CD1c-positive myeloid dendritic cell (primary cell): ENCODE measurements around the gene SYNPR.

Experiments used
- DNase-seq: peaks from one replicate; pipeline ENCODE4 v3.0.0-alpha.2; 2016; ENCODE audit errors: extremely low spot score

Gene SYNPR

DNA sequence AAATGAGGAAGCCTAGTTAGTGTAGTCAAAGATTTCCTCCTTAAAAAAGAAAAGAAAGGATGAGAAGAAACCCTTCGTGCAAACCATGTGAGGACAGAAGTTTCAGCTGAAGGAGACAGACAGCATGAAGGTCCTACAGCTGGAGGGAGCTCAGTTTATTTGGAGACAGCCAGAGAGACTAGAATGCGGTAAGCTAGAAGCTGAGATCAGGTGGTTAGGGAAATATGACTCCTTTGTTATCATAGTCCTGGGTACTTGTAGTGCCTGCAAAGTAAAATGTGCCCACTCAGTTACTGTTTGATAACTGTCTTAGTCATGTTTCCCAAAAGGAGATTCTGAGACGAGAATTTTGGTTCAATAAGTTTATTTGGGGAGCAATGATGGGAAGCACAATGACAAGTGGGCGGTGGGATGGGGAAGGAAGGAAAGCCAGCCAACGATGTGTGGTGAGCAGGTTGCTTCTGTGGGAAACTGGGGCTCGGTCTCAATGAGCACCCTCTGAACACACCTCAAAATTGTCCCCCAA, 195.6 kb downstream of the SYNPR start:
- no peak for DNase-seq

DNA sequence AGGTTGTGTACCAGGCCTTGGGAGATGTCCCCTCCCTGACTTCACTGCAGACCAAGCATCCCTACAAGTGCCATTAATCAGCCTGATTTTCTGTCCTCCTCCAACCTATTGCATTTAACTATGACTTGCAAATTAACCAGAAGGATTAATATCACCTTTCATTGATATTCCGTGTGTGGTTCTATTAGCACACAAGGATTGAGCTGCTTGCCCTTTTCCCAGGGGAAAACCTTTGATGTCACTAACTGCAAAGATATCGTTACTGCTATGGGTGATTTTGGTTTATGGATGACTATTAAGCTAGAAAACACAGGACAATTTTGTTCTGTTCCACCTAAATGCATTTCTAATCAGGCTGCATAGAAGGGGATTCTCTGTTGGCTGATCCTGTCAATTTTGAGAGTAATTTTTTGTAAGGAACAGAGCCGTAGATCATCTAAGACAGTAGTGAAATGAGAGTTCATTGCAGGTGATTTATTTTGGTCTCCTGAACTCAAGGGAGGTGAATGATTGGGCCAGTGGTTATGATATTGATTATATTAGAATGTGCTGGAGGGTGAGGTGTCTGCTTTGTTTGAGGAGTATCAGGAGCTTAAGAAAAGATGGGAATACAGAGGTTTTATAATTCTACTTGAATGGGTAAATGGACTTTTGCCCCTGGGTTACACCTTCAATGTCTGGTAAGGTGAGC, 196.9 kb downstream of the SYNPR start:
- no peak for DNase-seq

DNA sequence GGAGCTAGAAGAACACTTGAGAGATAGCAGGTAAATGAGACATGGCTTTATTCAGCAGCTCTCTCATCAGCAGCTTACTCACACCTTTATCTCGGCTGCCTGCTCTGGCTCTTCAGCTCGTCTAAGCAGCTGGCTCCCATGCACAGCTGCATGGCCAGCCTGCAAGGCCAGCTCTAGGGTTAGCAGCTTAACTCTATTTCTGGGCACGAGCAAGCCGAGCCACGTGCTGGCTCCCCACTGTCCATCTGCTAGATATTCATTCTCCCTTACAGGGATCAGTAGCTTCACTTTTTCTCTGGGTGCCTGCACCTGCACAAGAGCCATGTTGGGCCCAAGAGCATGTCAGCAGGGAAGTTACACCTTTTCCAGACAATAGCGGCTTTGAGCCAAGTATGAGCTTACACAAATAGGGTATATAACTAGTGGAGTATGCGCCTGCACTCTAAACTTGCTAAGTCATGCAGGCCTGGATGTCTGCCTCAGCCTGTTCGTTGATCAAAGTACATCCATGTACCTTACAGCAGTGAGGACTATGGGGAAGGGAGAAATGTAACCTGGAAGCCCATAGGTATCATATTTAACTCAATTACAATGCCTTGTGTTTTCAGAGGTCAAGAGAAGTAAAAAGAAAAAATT, 199.5 kb downstream of the SYNPR start:
- no peak for DNase-seq

DNA sequence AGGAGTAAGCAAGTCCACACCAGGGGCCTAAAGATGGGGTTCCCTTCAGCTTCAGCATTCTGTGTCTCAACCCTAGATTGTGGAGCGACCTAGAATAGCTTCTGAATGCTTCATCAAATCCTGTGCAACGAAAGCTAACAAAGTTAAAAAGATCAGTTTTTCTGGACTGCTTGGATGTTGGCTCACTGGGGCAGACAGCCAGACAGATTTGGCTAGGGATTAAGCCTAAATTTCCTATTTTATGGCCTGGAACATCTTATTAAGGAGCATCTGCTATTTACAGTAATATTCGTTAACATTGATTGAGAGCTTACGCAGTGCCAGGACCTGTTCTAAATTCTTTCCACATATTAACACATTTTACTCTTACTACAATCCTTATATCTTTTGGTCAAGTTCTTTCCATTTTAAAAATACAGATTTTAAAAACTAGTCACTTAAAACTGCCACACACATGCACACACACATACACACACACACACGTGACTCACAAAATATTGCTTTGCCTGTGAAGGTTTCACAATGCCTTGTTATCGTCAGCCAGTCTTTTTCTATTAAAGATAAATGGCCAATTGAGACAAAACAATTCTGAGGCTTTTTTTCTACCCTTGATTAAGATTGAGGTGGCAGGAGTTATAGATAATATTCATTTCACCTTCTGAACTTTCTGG, 201.0 kb downstream of the SYNPR start:
- no peak for DNase-seq

DNA sequence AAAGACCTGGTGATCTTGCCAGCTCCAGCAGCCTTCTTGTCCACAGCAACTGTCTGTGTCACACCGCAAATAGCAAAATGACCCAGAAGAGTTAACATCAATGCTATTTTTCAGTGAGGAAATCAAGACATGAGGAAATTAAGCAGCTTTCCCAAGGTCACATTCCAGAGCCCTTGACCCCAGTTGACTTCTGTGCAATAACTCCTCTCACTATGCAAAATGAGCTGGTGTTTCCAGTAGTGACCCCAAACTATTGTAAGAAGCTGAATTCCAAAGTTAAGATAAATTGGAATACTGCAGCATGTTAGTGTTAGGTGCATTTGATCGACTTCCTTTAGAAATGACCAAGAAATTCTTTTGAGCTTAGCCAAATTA, 201.5 kb downstream of the SYNPR start:
- DNase-seq, result no peak

DNA sequence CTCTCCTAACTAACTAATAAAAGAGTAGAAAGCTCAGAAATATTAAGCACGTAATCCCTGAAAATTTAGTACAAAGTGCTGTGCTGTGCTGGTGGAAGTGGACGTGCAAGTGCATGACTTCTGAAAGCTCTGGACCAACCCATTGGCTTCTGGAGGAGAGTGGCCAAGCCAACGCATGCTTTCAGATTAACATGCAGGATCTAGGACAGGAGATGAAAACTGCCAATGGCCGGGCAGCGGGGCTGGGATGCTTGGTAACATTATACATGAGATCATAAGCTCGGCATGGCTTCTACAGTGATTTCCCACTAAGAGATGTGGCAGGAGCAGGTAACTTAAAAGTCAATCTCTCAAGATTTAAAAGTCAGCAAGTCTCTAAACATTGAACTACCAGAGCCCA, 203.5 kb downstream of the SYNPR start:
- no peak for DNase-seq

DNA sequence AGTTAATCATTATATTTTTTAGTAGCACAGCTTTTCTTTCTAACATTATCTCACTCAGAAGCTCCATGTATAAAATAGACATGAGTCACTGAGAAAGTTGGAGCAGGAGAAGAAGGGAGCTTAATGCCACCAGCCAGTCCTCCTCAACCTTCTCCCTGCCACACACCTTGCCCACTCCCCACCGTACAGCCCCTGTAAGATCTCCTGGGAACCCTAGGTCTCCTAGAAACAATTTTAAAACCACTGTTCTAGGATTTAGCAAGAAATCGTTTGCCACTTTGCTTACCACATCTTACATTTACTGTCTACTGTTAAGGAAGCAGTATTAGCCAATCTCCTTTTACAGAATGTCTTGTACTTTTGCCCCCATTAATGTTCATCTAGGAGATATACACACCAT, 204.2 kb downstream of the SYNPR start:
- DNase-seq, result no peak

DNA sequence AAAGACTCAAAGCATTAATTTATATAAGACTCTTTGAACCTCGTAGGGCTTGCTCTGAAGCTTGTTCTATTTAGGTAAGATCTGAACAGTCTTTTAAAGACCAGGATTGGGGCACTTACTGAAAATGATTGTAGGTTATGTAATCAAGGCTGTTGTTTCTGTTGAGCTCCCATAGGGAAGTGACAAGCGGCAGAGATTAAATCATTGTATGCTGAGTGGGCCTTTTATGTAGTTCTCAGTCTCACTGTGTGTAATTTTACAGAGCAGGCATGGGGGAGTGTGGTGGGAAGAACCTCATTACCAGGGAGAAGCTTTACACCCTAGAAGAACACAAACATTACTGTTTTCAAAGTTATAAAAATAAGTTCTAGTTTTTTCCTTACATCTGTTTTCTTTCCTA, 214.4 kb downstream of the SYNPR start:
- no peak for DNase-seq

DNA sequence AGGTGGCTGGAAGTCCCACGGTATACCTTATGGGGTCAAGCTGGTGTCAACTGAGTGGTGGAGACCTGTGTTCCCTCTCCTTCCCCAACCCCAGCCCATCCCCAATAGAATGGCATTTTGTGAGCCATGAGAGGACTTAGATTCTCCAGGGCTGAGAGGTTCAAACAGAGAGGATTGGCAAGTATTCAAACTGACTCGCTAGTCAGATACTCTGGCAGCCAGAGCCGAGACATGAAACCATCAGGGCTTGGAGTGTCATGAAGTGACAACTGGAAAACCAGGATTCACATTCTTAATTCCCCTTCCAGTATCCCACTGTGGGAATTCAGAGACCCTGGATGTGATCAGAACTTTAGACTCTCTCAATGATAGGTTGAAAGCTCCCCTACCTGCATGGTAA, 215.0 kb downstream of the SYNPR start:
- no peak for DNase-seq

DNA sequence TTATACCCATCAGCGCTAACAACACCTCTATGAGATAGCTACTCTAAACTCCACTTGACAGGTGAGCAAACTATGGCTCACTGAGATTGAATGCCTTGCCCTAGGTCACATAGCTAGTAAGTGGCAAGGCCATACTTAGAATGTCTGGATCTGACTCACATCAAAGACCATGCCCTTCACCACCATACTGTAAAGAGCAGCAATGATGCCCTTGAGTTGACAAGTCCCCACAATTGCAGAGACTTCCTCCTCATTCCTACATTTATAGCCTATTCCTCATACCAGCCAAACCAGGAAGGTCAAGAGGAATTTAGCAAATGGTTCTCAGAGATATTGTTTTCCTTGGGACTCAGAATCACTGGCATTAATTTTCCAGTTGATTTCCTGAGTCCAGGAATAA, 216.5 kb downstream of the SYNPR start:
- DNase-seq, result no peak

DNA sequence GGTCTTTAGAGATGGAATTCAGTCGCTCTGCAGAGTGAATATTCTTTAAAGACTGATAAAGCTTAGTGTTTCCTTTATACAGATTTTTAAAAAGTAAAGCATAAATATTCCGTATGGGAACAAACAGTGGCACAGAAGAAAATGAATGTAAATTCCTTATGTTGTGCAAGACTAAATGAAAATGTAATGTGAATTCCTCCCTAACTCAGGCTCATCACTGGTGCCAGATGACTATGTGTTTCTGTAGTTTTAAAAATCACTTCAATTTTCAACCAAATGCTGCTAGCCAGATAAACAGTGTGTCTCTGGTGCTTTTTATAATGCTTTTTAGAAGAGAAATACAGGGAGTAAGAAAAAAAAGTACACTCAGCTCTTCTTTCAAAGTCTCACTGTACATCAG, 219.5 kb downstream of the SYNPR start:
- DNase-seq, result no peak

DNA sequence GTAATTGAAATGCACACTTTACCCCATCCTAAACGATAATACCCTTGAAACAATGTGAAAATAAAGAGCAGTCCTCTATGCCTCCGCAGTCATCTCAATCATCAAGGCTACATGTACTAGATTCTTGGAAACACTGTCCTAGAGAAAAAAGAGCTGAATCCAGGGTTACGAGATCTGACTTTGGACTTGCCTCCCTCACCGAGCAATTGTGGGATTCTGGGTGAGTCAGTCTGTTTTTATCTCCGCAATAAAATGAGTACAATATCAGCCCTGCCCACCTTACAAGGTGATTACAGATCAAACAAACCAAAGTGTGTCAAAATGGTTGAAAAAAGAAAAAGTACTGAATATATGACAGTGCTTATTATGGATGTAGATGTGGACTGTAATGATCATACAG, 222.1 kb downstream of the SYNPR start:
- DNase-seq, result no peak

DNA sequence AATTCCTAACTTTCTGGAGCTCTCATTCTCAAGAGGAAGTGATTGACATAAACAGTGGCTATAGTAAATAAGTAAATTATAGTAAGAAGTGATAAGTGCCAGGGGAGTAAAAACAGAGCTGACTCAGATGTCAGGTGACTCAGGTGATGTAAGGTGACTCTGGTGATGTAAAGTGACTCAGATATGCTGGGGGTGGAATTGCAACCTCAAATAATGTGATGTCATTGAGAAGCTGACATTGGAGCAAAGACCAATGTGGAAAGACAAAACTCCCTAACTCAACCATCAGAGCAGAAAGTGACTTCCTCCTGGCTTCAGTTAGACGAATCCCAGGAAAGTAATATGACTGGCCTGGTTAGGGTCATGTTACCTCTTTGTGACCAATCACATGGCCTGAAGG, 230.2 kb downstream of the SYNPR start:
- no peak for DNase-seq

DNA sequence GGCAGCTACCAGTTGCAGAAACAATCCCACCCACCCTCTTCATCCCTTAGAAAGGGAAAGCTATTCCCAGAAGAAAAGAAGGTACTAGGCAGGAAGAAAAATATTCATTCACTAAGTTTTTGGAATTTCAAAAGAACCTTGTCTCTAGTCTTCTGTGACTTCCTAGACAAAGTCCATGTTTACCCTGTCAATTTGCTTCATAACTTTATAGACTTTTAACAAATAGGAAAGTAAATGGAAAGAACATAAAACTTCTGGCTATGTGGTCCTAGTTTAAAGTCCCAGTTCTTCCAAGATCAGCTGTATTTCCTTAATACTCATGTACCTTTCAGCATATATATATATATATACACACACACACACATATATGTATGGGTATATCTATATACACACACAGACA, 230.7 kb downstream of the SYNPR start:
- DNase-seq, result no peak

DNA sequence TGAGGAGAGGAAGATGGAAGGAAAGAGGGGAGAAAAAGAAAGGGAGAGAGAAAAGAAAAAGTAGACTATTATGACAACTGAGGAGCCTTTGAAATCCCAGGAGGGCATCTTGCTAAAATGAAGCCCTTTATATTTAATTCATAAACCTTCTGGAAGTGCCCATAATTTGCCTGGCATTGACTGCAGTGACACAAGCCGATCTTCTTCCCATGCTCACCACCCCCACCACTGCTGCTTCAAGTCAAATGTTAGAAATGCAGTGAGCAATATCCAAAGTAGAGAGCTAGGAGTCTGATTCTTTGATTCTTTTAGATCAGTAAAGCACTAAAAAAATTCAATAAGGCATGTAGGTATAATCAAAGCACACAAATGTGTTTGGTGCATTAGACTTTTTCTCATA, 235.7 kb downstream of the SYNPR start:
- DNase-seq, result no peak

DNA sequence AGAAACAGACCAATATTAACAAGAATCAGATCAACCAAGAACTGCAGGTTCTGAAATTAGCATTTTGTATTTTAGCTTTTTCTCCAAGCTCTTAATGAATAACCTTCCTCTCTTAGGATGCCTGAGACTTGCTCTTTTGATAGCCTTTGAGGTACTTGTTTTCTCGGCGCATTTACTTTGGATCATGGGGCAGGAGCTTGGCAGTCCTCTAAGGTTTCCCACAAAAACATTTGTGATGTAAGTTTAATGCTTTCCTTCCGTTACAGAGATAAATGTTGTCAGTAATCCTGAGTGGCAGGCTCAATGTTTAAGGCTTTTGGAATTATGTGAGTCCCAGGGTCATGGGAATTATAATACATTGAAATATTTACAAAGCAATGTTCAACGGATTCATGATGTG, 236.6 kb downstream of the SYNPR start:
- DNase-seq, result no peak

DNA sequence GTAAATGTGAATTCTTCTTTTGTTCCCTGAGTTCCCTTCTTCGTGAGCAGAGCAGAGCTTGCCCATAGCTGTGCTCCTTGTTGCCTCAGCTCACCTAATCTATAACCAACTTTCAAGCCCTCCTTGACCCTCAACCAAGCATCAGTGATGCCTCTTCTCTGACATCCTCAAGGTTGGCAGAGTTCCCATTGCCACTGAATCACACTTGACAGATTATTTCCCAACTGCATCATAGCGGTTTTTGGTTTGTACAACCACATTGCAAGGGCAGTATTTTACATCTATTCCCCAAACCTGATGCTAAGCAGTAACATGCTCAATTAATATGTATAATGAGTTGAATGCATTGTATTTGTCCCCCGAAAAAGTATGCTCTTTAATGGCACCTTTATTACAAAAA, 241.3 kb downstream of the SYNPR start:
- no peak for DNase-seq

DNA sequence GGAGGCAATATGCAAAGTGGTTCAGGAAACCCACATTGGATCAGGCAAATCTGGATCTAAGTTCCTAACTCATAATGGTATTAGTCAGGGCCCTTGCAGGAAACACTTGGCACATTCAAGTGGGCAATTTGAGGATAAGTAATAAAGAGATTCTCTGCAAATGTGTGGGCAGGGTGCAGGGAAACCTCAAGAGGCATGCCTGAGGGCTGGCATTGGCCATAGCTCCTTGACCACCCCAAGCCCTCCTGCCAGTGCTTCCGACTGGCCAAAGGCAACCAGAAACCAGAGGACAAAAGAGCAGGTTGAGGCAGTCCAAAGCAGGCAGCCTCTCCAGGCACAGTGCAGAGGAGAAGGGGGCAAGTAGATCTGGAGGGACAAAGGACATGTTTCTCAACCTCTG, 243.5 kb downstream of the SYNPR start:
- no peak for DNase-seq

DNA sequence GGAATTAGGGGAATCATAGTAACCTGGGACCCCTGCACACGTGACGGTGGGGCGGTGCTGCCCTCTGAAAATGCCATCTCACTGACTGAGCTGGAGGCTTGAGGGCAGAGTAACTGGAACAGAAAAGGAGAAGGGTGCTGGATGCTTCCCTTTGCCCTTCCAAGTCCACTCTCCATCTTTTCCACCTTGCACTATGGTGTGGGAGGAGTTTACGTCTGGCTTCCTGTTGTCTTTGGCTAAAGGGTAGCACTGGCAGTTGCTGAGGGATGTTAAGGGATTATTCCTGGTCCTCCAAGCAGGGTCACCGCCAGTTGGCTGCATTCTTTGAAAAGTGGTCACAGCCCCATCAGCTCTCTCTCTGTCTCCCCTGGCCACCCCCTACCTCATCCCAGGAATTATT, 245.0 kb downstream of the SYNPR start:
- DNase-seq, result no peak

DNA sequence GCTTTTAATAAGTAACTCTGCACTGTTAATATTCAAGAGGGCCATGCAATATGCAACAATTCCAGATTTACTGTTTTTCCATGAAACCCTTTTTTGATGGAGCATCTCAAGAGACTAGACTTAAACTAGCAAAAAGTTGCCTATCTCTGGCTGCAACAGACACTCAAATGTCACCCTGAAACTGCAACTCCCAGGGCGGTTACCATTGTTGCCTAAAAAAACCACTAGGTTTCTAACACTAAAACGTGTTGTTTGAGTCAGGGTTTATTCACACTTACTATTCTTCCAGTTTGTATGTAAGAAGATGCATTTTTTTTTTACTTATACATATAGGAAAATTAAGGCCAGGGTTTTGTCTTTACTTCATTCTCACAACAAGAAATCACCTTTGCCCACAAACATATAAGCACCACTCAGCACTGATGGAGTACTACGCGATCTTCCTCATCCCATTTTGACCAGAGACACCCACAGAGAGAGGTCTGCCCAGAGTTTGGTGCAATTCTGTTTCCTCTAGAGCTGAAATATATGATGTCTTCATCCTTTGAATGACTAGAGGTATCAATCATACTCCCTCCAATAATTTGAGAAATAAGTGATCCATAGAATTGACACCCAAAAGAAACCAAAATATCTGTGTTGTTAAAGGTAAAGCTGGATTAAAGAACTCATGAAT, 250.4 kb downstream of the SYNPR start:
- DNase-seq, result no peak

DNA sequence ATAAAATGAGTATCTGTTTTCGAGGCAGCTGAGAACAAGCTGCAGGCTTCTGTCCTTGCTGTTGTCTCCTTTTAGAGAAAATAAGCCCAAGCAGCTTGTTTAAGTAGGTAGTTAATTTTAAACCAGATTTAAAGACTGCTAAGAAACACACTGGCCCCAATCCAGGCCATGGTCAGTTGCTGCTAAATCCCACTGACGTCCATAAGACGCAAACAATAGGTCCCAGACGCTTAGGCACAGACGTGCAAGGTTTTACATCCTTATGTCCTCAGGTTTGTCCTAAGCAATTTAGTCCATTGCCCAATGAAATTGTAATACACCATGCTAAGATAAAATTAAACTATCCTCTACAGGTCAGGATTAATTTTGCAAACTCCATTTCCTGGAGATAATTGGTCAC, 254.4 kb downstream of the SYNPR start:
- DNase-seq, result no peak

DNA sequence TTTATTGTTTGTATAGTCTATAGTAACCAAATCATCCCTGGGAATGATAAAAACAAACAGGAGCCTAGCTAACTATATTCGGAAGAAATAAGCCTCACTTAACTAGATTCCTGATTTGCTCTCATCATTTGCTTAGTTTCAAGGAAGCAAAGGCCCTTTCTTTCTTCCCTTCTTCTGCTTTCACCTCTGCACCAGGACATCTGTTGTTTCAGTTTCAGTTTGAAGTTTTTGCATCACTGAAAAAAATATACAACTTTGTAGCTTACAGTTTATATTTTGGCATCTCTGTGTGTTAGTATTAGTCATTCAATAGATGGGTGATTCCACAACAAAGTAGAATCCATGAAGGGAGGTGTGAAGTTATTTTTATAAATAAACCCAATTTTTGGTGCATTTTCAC, 260.8 kb downstream of the SYNPR start:
- DNase-seq, result no peak

DNA sequence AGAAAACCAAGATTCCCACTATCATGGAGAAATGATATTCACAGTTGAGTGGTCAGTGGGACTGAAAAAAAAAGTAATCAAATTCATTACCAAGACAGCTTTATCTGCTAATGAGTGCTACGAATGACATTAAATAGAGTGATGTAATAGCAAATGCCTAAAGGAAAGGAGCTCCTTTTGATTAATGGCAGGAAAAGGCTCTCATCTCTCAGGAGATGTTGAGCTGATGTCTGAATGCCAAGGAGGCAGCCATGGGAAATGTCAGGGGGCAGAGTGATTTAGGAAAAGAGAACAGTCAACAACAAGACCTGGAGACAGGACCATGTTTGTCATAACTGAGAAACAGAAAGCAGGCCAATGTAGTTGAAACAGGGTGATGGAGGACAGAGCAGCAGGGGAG, 277.7 kb downstream of the SYNPR start:
- DNase-seq, result no peak
